Stimulated activated CD8-positive, alpha-beta memory T cell treated with anti-CD3 and anti-CD28 coated beads, Interleukin-7, amount 100 ng/mL, for 24 hours (primary cell): ENCODE measurements around the gene ABCC8.

Source experiments
- DNase-seq: peaks from one replicate; pipeline ENCODE4 v3.0.0-alpha.2; 2020; ENCODE audit warnings: low read depth

ABCC8 gene

DNA sequence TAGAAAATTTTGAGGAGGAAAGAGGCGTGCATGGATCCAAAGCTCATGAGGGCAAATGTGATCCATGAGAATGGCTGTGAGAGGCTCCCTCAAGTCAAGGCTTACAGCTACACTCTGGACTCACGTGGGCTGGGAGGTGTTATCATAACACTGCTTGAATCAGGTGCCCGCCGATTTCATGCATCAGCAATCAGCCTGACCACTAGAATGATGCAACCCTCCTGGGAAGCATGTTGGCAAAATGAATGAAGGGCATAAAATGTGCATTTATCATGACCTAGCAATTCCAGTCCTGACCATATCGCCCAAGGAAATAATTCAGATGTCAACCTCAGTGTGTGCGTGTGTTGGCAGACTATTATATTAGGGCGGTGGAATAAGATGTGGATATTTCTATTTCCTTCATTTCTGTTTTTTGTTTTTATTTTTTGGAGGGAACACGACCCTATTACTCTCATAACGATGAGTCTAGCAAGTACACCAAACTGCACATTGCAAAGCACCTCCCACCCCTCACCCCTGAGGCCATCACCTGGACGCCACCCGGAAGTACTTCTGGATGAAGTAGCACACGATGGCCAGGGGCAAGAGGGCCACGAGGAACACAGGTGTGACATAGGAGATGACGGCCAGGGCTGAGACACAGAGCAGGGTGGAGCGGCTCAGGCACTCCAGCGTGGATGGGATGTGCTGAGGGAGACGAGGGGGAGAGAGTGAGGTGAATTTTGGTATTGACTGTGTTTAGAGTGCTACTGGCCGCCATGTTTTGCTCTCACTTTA, 72.5 kb downstream of the ABCC8 start:
- no peak for DNase-seq

- no peak for DNase-seq
These were observed 74.2 kb downstream of the ABCC8 start for GRCh38 chr11:17402486-17402885.

- DNase-seq = no peak
These were observed 74.8 kb downstream of the ABCC8 start for GRCh38 chr11:17401841-17402240.

DNA sequence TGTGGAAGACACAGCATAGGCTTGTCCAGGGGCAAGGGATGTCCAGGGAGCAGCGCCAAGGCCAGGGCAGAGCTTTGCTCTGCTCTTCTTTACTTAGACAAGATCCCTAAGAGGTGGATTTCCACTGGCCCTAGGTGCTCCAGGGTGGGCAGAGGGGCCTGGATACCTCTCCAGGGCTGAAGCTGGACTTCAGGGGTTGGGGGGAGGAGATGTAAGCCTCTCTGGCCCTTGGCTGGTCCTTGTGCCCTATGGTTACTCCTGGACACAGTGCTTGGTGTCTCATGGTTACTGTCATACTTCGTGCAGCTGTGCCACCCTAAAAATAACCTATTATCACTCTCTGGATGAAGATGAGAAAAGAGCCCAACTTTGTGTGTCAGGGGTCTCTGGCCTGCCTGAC, 75.3 kb downstream of the ABCC8 start:
- DNase-seq = no peak

GRCh38 chr11:17400048-17400775, 76.4 kb downstream of the ABCC8 start:
- DNase-seq = no peak

DNA sequence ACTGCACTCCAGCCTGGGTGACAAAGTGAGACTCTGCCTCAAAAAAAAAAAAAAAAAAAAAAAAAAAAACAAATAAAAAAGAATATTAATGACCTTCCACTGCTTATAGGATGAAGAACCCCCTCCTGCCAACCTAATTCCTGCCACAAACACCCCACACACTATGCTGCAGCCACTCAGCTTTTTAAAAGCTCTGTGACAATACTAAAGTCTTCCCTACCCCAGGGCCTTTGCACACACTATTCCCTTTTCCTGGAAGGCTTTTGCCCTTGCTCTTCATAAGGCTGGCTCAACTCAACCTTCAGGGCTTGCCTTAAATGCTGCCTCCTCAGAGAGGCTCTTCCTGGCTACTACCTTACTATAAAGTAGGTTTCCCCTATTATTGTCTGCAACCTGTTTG, 77.4 kb downstream of the ABCC8 start:
- no peak for DNase-seq

GRCh38 chr11:17397311-17398002, 79.2 kb downstream of the ABCC8 start:
- no peak for DNase-seq

DNA sequence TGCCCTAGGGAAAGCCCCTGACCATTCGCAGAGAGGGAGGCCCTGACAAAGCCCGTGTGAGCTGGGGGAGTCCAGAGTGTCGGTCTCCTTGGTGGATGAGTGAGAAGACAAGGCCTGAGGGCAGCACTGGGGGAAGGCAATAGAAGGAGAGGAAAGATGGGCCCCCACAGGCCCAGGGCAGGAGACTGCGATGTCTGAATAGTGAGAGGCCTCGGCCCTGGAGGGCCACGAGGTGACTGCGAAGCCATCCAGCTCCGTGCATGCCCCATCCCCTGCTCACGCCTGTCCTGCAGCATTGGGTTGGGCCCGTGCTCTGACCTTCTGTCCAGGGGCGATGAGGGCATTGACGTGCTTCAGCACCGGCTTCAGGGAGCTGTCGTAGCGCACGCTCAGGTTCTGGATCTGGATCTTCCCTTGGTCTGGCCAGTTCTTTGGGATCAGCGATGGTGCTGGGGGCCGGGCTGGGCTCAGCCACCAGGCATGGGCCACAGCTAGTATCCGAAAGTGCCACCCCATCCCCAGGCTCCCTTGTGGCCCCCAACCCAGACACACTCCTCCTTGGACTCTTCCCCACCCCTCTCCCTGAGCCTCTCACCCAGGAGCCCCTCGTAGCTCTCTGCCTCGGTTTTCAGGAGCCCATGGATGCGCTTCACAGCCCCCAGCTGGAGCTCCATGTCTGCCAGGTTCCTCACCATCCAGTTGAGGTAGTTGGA, 79.9 kb downstream of the ABCC8 start:
- DNase-seq = no peak

DNA sequence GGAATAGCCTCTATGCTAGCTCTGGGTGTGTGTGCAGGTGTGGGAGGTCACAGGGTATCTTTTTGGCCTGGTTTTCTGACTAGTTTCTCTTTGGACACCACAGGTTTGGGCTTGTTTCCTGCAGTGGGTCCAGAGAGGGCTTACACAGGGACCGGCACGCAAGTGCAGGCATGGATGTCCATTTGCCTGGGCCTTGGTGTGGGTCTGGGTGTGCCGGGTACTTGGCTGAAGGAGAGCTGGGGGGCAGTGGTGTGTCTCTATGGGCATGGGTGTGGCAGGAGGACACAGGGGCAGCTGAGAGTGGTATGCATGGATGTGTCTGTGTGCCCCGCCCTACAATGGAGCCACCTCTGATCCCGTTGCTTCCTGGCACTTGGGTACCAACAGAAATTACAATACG, 80.7 kb downstream of the ABCC8 start:
- no peak for DNase-seq

DNA sequence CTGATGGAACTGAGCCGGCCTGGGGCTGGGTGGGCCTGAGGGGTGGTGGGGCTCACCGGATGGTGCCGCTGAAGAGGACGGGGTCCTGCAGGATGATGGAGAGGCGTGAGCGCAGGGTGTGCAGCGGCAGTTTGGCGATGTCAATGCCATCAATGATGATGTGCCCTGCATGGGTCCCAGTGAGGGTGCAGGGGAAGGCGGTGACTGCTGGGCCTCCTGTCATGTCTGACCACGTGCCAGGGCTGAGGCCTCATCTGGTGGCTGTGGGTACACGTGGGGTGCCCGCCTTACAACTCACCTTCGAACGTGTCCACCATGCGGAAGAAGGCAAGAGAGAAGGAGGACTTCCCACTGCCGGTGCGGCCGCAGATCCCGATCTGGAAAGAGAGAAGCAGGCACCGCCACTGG, 81.1 kb downstream of the ABCC8 start:
- no peak for DNase-seq

- DNase-seq = no peak
These were observed 81.8 kb downstream of the ABCC8 start for GRCh38 chr11:17394743-17395390.

- no peak for DNase-seq
These were observed 83.2 kb downstream of the ABCC8 start for GRCh38 chr11:17393472-17393871.

GRCh38 chr11:17392872-17393271, 83.8 kb downstream of the ABCC8 start:
- no peak for DNase-seq

- DNase-seq = no peak
These were observed 84.9 kb downstream of the ABCC8 start for GRCh38 chr11:17391493-17392355.

DNA sequence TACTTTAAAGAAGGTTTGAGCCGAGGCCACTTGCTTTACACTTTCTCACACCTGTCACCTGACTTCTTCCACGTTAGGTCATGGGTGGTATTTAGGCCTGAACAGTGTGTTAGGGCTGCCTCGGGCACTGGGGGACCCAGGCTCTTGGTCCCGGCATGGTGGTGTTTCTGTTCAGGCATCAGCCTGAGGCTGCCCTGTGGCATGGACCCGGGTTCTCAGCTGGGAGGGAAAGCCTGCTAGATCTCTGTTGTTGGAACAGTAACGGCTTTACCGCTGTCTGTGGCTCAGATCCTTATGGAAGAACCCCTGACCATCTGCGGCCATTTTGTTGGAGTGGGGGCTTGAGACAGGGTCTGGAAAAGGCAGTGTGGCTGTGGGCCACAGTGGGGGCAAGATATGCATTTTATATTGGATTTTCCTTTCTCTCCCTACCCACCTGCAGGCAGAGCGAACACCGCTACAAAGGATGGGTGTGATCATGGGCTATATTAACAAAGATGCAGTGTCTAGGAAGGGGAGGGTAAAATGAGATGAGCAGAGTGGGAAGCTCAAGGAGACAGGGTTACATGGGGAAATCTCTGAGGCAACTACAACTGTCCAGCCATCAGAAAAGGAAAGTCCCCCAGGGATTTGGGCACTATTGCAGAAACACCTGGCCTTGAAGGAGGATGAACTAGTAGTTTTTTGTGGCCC, 86.5 kb downstream of the ABCC8 start:
- no peak for DNase-seq

DNA sequence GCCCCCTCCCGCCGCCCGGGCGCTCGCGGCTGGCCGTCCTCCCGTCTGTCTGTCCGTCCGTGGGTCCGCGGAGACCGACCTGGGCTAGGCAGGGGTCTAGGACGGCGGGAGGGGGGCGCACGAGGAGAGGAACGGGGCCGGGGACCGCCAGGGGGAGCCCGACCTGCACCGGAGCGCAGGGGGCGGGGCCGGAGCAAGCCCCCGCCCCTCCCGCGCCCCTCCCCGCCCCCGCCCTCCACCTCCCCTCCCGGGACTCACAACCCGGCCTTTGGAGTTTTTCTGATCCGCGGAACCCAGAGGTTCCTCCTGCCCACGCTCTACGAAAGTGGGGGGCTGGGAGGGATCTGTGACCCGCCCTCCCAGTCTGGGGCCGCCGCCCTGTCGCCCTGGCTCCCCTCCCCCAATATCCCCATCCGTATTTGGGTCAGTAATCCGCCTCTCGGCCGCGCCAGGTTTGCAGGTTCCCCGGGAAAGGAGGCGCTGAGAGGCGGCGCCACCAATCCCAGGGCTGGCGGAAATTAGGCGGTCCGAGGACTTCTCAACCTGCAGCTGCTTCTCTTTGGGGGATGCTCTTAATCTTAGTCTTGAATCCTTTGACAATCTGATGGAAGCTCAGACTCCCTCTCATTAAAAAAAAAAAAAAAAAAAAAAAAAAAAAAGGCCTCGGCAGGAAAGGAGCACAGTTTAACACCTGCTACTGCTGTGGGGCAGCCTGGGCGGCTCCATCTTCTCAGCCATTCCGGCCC, 87.3 kb downstream of the ABCC8 start:
- DNase-seq = peak; percentile 61

DNA sequence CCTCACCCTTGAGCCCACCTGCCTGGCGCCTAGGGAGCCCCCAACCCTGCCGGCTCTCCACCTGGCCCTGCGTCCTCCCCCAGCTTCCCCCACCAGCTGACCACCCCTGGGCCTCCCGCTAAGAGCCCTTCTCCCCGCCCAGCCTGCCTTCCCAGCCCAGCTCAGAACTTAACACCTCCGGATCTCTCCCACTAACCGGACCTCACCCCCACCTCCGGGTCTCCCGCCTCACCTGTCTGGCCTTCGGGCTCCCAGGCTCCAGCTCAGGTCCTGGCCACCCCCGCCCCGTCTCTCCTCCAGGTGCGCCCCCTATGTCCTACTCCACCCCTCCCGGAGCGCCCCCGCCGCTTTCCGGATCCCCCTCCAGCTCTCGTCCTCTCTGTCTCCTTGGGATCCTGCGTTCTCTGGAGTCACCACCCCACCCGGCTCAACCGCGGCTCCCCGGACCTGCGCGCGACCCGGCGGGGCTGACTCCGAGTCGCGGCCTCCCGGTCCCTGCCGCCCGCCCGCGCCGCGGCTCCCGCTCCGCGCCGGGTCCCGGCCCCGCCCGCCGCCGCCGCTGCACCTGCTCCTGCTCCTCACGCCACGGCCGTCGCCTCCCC, 87.9 kb downstream of the ABCC8 start, which contains the start of gene KCNJ11:
Gene KCNJ11, minus strand, starts transcription at position 51 of the 602 bp plus-strand sequence. CDS start 568 bp downstream, outside the sequence.
- no peak for DNase-seq

- DNase-seq = no peak
These were observed 88.8 kb downstream of the ABCC8 start for GRCh38 chr11:17387811-17388210.

- no peak for DNase-seq
These were observed 89.4 kb downstream of the ABCC8 start for GRCh38 chr11:17387254-17387653.
